ENCODE results near the gene IFTAP. TPM values are rescaled to one million over a fixed set of nuclear protein-coding genes. Genes with fewer than 3 reads are reported as not detected.

Gene IFTAP
- total and polyA plus RNA-seq, 2 of the 13 experiments (the other 11 are each of a cell fraction or from before 2014, with no cell fraction given) = 11.3 to 29.4 TPM

DNA sequence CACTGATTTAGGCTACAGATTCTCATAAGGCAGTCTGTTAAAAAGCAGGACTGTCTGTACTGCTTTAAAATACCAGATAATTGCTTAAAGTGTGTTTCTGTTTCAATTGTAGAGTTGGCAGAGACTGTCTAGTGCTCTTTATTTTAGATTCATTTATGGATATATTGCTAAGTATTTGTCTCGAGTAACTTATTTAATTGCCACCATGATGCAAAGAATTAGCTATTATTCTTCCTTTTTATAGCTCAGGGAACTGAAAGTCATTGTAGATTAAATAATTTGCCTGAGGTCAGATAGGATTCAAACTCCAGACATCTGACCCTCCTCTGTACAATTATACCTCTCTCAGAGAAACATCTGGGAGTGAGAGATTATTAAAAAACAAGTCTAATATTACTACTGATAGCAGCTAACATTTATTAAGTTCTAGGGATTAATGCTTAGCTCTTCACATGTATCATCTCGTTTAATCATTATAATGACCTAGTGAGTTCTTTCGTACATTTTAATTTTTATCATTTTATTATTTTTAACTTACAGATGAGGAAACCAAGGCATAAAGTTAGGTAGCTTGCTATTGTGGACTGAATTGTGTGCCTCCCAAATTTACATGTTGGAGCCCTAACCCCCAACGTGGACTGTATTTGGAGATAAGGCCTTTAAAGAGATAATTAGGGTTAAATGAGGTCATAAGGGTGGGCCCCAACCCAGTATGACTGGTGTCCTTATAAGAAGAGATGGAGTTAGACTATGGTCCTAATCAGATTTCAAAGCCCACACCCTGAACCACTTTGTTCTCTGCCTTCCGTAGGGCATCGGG, 23.5 kb downstream of the IFTAP start (continued):
- TF ChIP-seq, protein P1, sequence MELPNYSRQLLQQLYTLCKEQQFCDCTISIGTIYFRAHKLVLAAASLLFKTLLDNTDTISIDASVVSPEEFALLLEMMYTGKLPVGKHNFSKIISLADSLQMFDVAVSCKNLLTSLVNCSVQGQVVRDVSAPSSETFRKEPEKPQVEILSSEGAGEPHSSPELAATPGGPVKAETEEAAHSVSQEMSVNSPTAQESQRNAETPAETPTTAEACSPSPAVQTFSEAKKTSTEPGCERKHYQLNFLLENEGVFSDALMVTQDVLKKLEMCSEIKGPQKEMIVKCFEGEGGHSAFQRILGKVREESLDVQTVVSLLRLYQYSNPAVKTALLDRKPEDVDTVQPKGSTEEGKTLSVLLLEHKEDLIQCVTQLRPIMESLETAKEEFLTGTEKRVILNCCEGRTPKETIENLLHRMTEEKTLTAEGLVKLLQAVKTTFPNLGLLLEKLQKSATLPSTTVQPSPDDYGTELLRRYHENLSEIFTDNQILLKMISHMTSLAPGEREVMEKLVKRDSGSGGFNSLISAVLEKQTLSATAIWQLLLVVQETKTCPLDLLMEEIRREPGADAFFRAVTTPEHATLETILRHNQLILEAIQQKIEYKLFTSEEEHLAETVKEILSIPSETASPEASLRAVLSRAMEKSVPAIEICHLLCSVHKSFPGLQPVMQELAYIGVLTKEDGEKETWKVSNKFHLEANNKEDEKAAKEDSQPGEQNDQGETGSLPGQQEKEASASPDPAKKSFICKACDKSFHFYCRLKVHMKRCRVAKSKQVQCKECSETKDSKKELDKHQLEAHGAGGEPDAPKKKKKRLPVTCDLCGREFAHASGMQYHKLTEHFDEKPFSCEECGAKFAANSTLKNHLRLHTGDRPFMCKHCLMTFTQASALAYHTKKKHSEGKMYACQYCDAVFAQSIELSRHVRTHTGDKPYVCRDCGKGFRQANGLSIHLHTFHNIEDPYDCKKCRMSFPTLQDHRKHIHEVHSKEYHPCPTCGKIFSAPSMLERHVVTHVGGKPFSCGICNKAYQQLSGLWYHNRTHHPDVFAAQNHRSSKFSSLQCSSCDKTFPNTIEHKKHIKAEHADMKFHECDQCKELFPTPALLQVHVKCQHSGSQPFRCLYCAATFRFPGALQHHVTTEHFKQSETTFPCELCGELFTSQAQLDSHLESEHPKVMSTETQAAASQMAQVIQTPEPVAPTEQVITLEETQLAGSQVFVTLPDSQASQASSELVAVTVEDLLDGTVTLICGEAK (IDR thresholded peaks at IDR 0.05) = no peak
- TF ChIP-seq, protein P1 (CRISPR knock-in tag; IDR thresholded peaks at IDR 0.05) = no peak
- TF ChIP-seq, protein P2, sequence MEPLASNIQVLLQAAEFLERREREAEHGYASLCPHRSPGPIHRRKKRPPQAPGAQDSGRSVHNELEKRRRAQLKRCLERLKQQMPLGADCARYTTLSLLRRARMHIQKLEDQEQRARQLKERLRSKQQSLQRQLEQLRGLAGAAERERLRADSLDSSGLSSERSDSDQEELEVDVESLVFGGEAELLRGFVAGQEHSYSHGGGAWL (CRISPR knock-in tag; IDR thresholded peaks at IDR 0.05) = no peak
- TF ChIP-seq, protein P3, sequence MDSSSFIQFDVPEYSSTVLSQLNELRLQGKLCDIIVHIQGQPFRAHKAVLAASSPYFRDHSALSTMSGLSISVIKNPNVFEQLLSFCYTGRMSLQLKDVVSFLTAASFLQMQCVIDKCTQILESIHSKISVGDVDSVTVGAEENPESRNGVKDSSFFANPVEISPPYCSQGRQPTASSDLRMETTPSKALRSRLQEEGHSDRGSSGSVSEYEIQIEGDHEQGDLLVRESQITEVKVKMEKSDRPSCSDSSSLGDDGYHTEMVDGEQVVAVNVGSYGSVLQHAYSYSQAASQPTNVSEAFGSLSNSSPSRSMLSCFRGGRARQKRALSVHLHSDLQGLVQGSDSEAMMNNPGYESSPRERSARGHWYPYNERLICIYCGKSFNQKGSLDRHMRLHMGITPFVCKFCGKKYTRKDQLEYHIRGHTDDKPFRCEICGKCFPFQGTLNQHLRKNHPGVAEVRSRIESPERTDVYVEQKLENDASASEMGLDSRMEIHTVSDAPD (CRISPR knock-in tag; IDR thresholded peaks at IDR 0.05) = no peak
- TF ChIP-seq ZNF841 (CRISPR knock-in tag; IDR thresholded peaks at IDR 0.05; ENCODE audit: borderline replicate concordance) (no peak), CAMTA2 (CRISPR knock-in tag; IDR thresholded peaks at IDR 0.05; ENCODE audit: borderline replicate concordance) (no peak), U2AF2 (IDR thresholded peaks at IDR 0.05; ENCODE audit: low read depth, low read length) (no peak), ZNF282 (IDR thresholded peaks at IDR 0.05; ENCODE audit: partially characterized antibody) (no peak), RBM22 (optimal IDR thresholded peaks at IDR 0.05; ENCODE audit: low read length) (no peak)
- TF ChIP-seq, protein P4, sequence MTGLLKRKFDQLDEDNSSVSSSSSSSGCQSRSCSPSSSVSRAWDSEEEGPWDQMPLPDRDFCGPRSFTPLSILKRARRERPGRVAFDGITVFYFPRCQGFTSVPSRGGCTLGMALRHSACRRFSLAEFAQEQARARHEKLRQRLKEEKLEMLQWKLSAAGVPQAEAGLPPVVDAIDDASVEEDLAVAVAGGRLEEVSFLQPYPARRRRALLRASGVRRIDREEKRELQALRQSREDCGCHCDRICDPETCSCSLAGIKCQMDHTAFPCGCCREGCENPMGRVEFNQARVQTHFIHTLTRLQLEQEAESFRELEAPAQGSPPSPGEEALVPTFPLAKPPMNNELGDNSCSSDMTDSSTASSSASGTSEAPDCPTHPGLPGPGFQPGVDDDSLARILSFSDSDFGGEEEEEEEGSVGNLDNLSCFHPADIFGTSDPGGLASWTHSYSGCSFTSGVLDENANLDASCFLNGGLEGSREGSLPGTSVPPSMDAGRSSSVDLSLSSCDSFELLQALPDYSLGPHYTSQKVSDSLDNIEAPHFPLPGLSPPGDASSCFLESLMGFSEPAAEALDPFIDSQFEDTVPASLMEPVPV (CRISPR knock-in tag; IDR thresholded peaks at IDR 0.05) = no peak
- TF ChIP-seq, protein P5, sequence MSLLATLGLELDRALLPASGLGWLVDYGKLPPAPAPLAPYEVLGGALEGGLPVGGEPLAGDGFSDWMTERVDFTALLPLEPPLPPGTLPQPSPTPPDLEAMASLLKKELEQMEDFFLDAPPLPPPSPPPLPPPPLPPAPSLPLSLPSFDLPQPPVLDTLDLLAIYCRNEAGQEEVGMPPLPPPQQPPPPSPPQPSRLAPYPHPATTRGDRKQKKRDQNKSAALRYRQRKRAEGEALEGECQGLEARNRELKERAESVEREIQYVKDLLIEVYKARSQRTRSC (CRISPR knock-in tag; IDR thresholded peaks at IDR 0.05; ENCODE audit: low read depth) = no peak

Measured in HepG2 (cell line).